ES-I3 (cell line): ENCODE data around the gene PLSCR2.
"Not testable (repeated sequence)": the region's sequence is repeated elsewhere in the genome, so short reads cannot be mapped to it uniquely, and the experiment has no call there.

Source experiments
- H3K36me3 ChIP-seq: 2 replicates; pipeline ENCODE4 v1.6.1; 2013; ENCODE audit warnings: mild to moderate bottlenecking, low read length, control low read depth, moderate library complexity; ENCODE audit not compliant: insufficient read depth
- H3K4me1 ChIP-seq: 2 replicates; pipeline ENCODE4 v1.6.1; 2013; ENCODE audit warnings: mild to moderate bottlenecking, control low read depth, low read length; ENCODE audit not compliant: insufficient read depth
- H3K9ac ChIP-seq: 2 replicates; pipeline ENCODE4 v1.6.1; 2013; ENCODE audit warnings: low read depth, mild to moderate bottlenecking, low read length, moderate library complexity
- H3K9me3 ChIP-seq: 2 replicates; pipeline ENCODE4 v1.6.1; 2013; ENCODE audit warnings: mild to moderate bottlenecking, low read length, moderate library complexity; ENCODE audit not compliant: control insufficient read depth, insufficient read depth

The PLSCR2 gene

DNA sequence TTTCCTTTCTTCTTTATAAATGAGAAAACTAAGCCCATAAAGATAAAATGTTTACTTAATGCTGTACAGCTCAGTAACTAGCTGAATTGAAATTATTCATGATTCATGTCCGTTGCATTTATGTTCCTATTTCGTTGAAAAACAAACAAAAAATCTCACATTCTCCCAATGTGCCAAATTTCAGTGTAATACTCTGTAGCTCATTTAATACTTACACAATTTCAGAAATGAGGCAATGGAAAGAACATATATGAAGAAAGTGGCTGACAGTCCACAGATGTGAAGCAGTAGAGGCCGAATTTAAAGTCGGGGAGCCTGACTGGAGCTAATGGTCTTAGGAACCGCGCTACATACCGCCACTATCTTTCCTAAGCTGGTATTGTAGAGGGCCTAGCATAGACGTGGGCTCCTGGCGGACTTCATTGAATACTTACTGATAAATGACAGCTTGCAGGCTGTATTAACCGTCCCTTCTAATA lies 651 bp downstream of the PLSCR2 start:
- Histone ChIP-seq H3K9ac (no peak overlapping the region), H3K9me3 (no peaks in the 10 kb centered on the region), H3K4me1 (no peaks in the 10 kb centered on the region)

DNA sequence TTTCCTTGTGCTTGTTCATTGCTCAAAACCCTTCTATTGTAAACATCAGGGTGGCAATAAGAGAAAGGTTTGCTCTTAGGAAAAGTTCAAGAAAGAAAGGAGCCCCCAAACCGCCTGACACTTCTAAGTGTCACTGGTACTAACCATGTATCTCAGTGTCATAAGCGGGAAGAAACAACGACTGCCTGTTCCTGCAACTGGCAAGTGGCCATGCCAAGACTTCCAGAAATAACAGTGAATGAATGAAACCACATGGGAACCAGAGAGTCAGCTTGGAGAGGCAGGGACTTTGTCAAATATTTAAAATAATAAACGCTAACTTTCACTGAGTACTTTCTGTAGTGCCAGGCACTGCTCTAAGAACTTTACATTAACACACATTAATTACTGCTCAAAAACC lies 1.1 kb downstream of the PLSCR2 start:
- Histone ChIP-seq H3K9me3 (no peaks in the 10 kb centered on the region), H3K36me3 (no peaks in the 10 kb centered on the region), H3K4me1 (no peaks in the 10 kb centered on the region), H3K9ac (no peak overlapping the region)

More for the DNA sequence above, 651 bp downstream of the PLSCR2 start:
- H3K36me3 ChIP-seq = no peaks in the 10 kb centered on the region

DNA sequence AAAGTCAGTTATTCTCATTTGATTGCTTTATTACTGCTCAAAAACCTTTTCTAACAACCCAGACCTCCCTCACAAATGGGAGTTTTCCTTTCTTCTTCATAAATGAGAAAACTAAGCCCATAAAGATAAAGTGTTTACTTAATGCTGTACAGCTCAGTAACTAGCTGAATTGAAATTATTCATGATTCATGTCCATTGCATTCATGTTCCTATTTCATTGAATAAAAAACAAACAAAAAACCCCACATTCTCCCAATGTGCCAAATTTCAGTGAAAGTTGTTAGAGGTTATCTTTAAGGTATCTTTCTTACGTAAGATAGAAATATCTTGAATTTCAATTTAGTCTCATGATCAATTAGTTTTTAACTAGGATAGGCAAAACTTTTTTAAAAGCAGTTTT lies 2.8 kb downstream of the PLSCR2 start:
- Histone ChIP-seq H3K9me3 (no peaks in the 10 kb centered on the region), H3K36me3 (no peaks in the 10 kb centered on the region), H3K9ac (no peak overlapping the region), H3K4me1 (no peaks in the 10 kb centered on the region)

DNA sequence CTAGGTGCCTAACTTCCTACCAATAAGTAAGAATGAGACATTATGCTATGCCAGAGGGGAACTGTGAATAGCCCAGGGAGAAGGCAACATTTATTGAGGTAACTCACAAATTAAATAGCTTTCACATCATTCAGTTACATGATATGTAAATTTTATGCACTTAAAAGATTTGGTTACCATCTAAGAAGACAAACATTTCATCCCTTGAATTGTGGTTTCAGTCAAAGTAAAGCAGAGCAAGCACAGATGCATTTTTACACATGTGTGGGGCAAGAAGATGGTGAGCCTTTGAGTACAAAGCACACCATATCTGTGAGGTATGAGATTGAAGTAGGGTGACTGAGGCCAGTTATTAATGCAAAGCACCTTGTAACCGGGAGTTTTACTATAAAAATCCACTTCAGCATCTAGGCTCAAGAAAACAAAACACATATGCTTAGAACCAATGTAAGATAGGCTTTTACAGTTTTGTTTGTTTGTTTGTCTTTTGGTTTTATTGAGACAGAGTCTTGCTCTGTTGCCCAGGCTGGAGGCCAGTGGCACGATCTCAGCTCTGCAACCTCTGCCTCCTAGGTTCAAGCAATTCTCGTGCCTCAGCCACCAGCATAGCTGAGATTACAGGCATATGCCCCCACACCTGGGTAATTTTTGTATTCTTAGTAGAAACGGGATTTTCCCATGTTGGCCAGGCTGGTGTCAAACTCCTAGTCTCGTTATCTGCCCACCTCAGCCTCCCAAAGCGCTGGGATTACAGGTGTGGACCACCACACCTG lies 3.5 kb downstream of the PLSCR2 start:
- H3K9me3 ChIP-seq = no peaks in the 10 kb centered on the region
- H3K36me3 ChIP-seq = no peaks in the 10 kb centered on the region
- H3K9ac ChIP-seq = no peak overlapping the region
- no peaks in the 10 kb centered on the region for H3K4me1 ChIP-seq

DNA sequence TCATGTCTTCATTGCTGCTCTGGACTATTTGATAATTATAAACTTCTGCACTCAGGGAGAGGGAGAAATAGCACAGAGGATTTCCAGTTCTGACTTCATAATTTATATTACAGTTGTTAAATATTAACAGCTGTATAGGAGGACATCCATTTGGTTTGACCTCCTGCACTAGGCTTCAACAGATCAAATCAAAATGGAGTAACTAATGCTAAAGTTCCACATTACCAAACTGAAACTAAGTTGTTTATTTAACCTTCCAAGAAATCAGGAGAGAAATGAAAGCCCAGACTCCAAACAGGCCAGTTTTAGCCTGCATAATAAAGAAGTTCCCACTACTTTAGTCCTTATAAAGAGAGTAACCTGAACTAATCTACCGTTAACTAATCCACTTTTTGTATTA lies 4.6 kb downstream of the PLSCR2 start:
- no peaks in the 10 kb centered on the region for H3K9me3 ChIP-seq
- H3K36me3 ChIP-seq = no peaks in the 10 kb centered on the region
- no peak overlapping the region for H3K9ac ChIP-seq
- H3K4me1 ChIP-seq = no peaks in the 10 kb centered on the region

DNA sequence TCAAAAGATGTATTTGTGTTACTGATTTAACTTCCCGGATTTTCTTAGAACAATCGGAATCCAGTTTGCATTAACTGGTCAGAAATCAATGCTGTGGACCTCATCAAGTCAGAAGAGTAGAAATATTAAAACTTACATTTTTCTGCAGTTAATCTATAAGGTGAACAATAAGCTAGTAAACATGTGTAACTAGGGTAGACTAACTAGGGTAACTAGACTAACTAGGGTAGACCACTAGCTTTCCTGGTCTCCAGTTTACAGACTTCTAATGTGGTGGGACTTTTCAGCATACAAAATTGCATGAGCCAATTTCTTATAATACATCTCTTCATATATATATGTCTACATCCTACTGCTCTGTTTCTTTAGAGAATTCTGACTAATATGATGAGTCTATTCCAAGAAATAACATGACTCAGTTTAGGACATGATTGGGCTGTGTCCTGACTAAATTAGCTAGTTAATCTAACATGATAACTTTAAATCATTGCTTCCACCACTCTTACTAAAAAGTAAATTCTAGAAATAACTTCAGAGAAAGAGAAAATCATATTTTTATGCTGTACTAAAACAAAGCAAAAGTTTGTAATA lies 5.3 kb downstream of the PLSCR2 start:
- H3K36me3 ChIP-seq = no peaks in the 10 kb centered on the region
- H3K9me3 ChIP-seq = no peaks in the 10 kb centered on the region
- H3K9ac ChIP-seq = no peak overlapping the region
- H3K4me1 ChIP-seq = no peaks in the 10 kb centered on the region

DNA sequence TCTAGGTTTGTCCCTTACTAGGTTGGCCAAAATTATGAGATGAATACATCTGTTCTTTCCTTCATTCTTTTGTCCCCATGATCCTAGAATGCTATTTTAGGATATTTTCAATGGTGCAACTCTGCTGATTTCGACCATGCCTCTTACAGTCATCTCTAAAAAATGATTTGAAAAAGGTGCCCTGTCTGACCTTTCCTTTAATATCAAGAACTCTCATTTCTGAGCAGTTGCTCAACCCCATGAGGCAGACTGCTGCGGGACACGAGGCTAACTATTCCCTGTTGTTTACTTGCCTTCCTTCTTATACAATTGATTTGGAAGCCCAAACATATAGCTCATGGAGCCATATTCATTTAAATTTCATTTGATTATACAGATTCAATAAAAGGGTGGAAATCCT lies 14.6 kb downstream of the PLSCR2 start:
- Histone ChIP-seq H3K4me1 (no peaks in the 10 kb centered on the region; the same call in 1 of the 2 replicates), H3K9me3 (no peaks in the 10 kb centered on the region), H3K36me3 (no peaks in the 10 kb centered on the region), H3K9ac (no peak overlapping the region)

DNA sequence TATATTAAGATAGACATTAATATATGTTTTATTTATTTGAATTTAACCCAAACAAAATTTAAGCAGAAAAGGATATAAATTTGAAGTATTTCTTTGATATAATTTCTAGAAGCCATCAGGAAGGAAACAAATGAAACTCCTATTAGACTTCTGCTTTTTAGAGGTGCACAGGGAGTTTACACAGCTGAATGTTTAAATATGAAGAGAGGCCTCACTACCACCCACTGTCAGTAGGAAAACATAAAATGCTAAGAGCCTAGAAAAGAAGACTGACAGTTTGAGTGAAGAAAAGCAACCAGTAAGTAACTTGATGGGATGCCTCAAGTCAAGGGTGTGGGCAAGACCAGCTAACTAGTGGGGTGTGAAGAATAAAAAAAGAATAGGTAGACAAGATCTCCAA lies 19.7 kb downstream of the PLSCR2 start:
- no peak overlapping the region for H3K9ac ChIP-seq
- no peaks in the 10 kb centered on the region; the same call in 1 of the 2 replicates for H3K4me1 ChIP-seq
- no peaks in the 10 kb centered on the region for H3K36me3 ChIP-seq
- no peaks in the 10 kb centered on the region for H3K9me3 ChIP-seq

DNA sequence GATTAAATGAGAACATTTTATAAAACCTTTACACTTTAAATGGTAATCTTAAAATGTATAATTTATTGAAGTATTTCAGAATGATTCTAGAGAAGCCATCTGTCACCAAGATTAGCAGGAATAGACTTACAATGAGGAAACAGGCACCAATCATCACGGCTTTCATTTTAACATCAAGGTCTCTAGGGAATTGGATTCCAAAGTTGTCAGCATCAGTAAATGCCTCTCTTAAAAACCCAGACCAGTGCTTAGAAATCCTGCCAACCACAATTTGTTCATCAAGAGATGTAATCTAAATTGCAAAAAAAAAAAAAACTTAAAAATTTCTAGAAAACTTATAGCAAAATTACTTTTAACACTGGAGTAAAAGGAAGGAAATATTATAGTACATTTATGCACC lies 20.3 kb downstream of the PLSCR2 start:
- Histone ChIP-seq H3K9ac (no peak overlapping the region), H3K36me3 (no peaks in the 10 kb centered on the region), H3K4me1 (no peaks in the 10 kb centered on the region; the same call in 1 of the 2 replicates), H3K9me3 (no peaks in the 10 kb centered on the region)

DNA sequence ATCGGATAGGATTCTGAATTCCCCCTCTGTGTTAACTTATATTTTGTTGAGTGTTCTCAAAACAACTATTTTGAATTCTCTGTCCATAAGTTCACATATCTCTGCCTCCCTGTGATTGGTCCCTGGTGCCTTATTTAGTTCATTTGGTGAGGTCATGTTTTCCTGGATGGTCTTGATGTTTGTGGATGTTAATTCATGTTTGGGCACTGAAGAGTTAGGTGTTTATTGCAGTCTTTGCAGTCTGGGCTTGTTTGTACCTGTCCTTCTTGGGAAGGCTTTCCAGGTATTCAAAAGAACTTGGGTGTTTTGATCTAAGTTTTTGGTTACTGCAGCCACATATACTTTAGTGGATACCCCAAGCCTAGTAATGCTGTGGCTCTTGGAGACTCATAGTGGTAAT lies 23.3 kb downstream of the PLSCR2 start:
- Histone ChIP-seq H3K9ac (no peak overlapping the region), H3K9me3 (no peaks in the 10 kb centered on the region), H3K36me3 (no peaks in the 10 kb centered on the region), H3K4me1 (no peaks in the 10 kb centered on the region; the same call in 1 of the 2 replicates)

DNA sequence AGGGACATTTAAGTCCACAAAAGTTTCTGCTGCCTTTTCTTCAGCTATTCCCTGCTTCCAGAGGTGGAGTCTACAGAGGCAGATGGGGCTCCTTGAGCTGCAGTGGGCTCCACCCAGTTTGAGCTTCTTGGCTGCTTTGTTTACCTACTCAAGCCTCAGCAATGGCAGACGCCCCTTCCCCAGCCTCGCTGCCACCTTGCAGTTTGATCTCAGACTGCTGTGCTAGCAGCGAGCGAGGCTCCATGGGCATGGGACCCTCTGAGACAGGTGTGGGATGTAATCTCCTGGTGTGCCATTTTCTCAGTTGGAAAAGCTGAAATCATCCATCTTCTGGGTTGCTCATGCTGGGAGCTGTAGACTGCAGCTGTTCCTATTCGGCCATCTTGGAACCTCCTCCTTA lies 29.1 kb downstream of the PLSCR2 start:
- not testable (repeated sequence) for H3K9ac ChIP-seq, H3K36me3 ChIP-seq, H3K9me3 ChIP-seq, H3K4me1 ChIP-seq

DNA sequence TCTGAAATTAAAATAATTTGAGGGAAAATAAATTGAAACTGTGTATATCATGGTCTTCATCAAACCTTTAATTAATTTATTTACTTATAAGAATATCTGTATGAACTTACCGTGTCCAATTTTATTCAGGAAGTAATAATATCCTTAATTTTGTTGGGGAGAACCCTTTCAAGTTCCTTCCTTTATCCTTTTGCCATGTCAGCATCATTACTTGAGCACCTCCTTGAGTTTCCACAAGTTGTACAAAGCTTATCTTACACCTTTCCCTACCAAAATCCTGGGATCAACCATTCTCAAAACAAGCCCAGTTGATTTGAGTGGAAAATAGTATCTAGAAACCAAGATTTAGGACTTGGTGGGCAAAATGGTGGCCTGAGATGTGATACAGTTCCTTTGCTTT lies 37.3 kb downstream of the PLSCR2 start:
- Histone ChIP-seq H3K9me3 (peaks cover 4% of the 10 kb centered on the region), H3K36me3 (no peaks in the 10 kb centered on the region), H3K4me1 (no peaks in the 10 kb centered on the region), H3K9ac (no peak overlapping the region)

DNA sequence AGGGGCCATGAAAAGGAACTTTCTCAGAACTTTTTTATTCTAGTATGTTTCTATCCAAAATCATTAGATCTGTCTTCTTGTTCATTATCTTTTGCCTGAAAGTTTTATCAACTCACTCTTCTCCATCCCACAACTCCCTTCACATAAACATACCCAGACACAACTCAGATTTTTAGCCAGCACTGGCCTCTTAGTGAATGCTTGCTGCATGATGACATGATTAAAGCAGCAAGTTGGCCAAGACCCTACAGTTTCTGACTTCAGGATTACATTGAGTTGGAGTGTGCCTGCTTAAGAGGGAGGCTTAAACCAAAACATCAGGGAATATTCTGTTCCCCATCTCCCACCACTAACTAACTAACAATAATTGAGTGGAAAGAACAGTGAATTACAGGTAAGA lies 38.1 kb downstream of the PLSCR2 start:
- H3K9me3 ChIP-seq = peaks cover 4% of the 10 kb centered on the region
- no peak overlapping the region for H3K9ac ChIP-seq
- H3K36me3 ChIP-seq = no peaks in the 10 kb centered on the region
- no peaks in the 10 kb centered on the region for H3K4me1 ChIP-seq

DNA sequence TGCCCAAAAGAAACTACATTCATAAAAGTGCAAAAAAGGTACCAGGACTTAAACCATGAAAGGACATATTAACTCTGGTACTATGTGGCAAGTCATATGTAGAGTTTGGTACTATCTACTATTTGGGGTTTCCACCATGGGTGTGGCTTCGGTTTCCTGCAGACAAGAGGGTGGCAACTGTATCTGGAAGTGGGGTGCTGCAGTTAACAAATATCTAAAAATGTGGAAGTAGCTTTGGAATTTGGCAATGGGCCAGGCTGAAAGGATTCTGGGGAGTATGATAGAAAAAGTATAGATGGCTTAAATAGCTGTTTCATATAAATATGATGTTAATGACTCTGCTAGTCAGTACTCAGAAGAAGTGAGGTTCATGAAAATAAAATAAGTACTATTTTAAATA lies 44.0 kb downstream of the PLSCR2 start:
- H3K4me1 ChIP-seq = no peaks in the 10 kb centered on the region

More for the DNA sequence above, 44.0 kb downstream of the PLSCR2 start:
- Histone ChIP-seq H3K36me3 (no peaks in the 10 kb centered on the region), H3K9ac (no peak overlapping the region), H3K9me3 (peaks cover 4% of the 10 kb centered on the region)
